ENCODE results near the gene CERK.

GRCh38 chr22:46652847-46653331, 85.2 kb downstream of the CERK start:
- TF ChIP-seq CTCF (IDR thresholded peaks at IDR 0.05; ENCODE audit: insufficient read depth, low read length) = no peak
- no peak for TF ChIP-seq POLR2AphosphoS5 (IDR thresholded peaks at IDR 0.05; ENCODE audit: low read depth)
- TF ChIP-seq GABPA (IDR thresholded peaks at IDR 0.05; ENCODE audit: low read depth) = no peak
- TF ChIP-seq REST (IDR thresholded peaks at IDR 0.05; ENCODE audit: insufficient replicate concordance, low read depth) = no peak

Data from HL-60 (cell line).